KMS-11 (cell line): ENCODE measurements around the gene PAK1.

Experiments
- H2AFZ ChIP-seq: fragments of 200-600 bp; sonication (generic); 2 replicates; pipeline ENCODE4 v1.6.1; 2016; ENCODE audit warnings: antibody characterized with exemption, mixed run types, low read depth
- H3K27ac ChIP-seq: fragments of 200-600 bp; sonication (generic); 2 replicates; pipeline ENCODE4 v1.6.1; 2016; ENCODE audit warnings: mild to moderate bottlenecking, mixed run types
- H3K27me3 ChIP-seq: fragments of 200-600 bp; sonication (generic); 2 replicates; pipeline ENCODE4 v1.6.1; 2017; ENCODE audit warnings: mild to moderate bottlenecking, low read depth, mixed run types, moderate library complexity; ENCODE audit not compliant: insufficient read depth
- H3K36me3 ChIP-seq: fragments of 200-600 bp; sonication (generic); 2 replicates; pipeline ENCODE4 v1.6.1; 2017; ENCODE audit warnings: mild to moderate bottlenecking, mixed run types; ENCODE audit not compliant: insufficient read depth
- H3K4me1 ChIP-seq: fragments of 200-600 bp; sonication (generic); 2 replicates; pipeline ENCODE4 v1.6.1; 2016; ENCODE audit warnings: mild to moderate bottlenecking, low read depth, mixed run types; ENCODE audit not compliant: poor library complexity, severe bottlenecking
- H3K4me2 ChIP-seq: fragments of 200-600 bp; sonication (generic); 2 replicates; pipeline ENCODE4 v1.7.0; 2016; ENCODE audit warnings: mild to moderate bottlenecking, mixed run types
- H3K4me3 ChIP-seq: fragments of 200-600 bp; sonication (generic); IDR thresholded peaks from 2 replicates; pipeline ENCODE4 v1.6.1; 2017; ENCODE audit warnings: low read depth, low read length, mixed read lengths; ENCODE audit not compliant: insufficient read depth
- H3K79me2 ChIP-seq: fragments of 200-600 bp; sonication (generic); 2 replicates; pipeline ENCODE4 v1.6.1; 2016; ENCODE audit warnings: low read depth, mixed run types; ENCODE audit not compliant: insufficient read depth
- H3K9ac ChIP-seq: fragments of 200-600 bp; sonication (generic); 2 replicates; pipeline ENCODE4 v1.6.1; 2016; ENCODE audit warnings: mild to moderate bottlenecking, mixed run types
- H4K20me1 ChIP-seq: fragments of 200-600 bp; sonication (generic); 2 replicates; pipeline ENCODE4 v1.6.1; 2016; ENCODE audit warnings: mild to moderate bottlenecking, mixed run types; ENCODE audit not compliant: insufficient read depth
- CTCF ChIP-seq: fragments of 200-600 bp; sonication (generic); conservative IDR thresholded peaks from 2 replicates; pipeline ENCODE4 v1.6.1; 2017; ENCODE audit warnings: low read depth, mild to moderate bottlenecking, antibody characterized with exemption, low read length, moderate library complexity, mixed read lengths

PAK1 gene

GRCh38 chr11:77412814-77413213, 61.1 kb downstream of the PAK1 start:
- no peak overlapping the region for H2AFZ ChIP-seq
- no peaks in the 10 kb centered on the region for H3K36me3 ChIP-seq
- H3K4me1 ChIP-seq = peaks cover 8% of the 10 kb centered on the region
- no peak overlapping the region for H3K27ac ChIP-seq
- H3K27me3 ChIP-seq = no peaks in the 10 kb centered on the region
- no peak overlapping the region for H3K9ac ChIP-seq
- no peak for TF ChIP-seq CTCF
- H3K79me2 ChIP-seq = no peaks in the 10 kb centered on the region
- no peaks in the 10 kb centered on the region for H4K20me1 ChIP-seq
- H3K4me3 ChIP-seq = no peak overlapping the region
- H3K4me2 ChIP-seq = no peak overlapping the region

DNA sequence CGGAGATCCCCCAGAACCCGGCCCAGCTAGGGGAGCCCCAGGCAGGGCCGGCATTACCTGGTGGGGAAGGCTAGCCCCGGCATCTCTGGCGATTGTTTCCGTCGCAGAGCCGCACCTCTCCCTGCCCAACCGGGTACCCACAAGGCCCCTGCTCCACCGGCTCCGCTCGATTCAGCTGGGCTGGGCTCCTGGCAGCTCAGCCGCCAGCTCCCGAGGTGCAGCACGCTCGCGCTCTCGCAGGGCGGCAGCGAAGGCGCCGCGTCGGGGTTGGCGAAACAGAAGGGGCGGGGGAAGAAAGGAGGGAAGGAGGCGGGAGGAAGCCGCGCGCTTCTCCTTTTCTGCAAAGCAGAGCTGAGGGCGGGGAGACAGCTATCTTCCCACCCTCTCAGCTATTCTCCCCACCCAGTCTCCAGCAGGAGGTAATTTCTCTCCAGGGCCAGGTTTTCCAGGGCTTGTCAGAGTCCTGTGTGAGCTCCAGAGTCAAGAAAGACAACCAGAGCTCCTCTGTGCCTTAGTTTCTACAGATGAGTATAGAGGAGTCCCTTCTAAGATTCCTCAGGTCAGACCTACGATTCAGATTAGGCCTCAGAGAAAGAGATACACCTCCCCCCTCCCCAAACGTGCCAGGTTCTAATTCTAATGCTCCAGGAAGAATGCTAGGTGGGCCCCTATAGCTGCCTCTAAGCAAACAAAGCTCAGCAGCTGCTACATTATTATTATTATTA, 62.0 kb downstream of the PAK1 start:
- Histone ChIP-seq H2AFZ (peak overlapping the region; percentile 58), H3K79me2 (no peaks in the 10 kb centered on the region), H3K4me3 (no peak overlapping the region), H3K27ac (no peak overlapping the region), H4K20me1 (no peaks in the 10 kb centered on the region), H3K9ac (peak overlapping the region; percentile 32; the same call in 1 of the 2 replicates), H3K4me1 (peaks cover 6% of the 10 kb centered on the region), H3K4me2 (peak overlapping the region; percentile 61), H3K27me3 (no peaks in the 10 kb centered on the region), H3K36me3 (no peaks in the 10 kb centered on the region)
- no peak for TF ChIP-seq CTCF

- Histone ChIP-seq H3K9ac (peak overlapping the region; percentile 32; the same call in 1 of the 2 replicates), H3K27ac (no peak overlapping the region), H3K4me3 (no peak overlapping the region), H3K4me1 (peaks cover 6% of the 10 kb centered on the region), H4K20me1 (no peaks in the 10 kb centered on the region), H3K79me2 (no peaks in the 10 kb centered on the region), H2AFZ (peak overlapping the region; percentile 58), H3K36me3 (no peaks in the 10 kb centered on the region), H3K4me2 (peak overlapping the region; percentile 61), H3K27me3 (no peaks in the 10 kb centered on the region)
- no peak for TF ChIP-seq CTCF
Observed at GRCh38 chr11:77411137-77411707, 62.7 kb downstream of the PAK1 start.

GRCh38 chr11:77410076-77410827, 63.6 kb downstream of the PAK1 start:
- no peak for TF ChIP-seq CTCF
- H3K27me3 ChIP-seq = no peaks in the 10 kb centered on the region
- no peak overlapping the region for H3K9ac ChIP-seq
- no peaks in the 10 kb centered on the region for H4K20me1 ChIP-seq
- no peak overlapping the region for H3K27ac ChIP-seq
- H3K4me2 ChIP-seq = no peak overlapping the region
- peaks cover 6% of the 10 kb centered on the region for H3K4me1 ChIP-seq
- H3K4me3 ChIP-seq = no peak overlapping the region
- no peak overlapping the region for H2AFZ ChIP-seq
- no peaks in the 10 kb centered on the region for H3K79me2 ChIP-seq
- H3K36me3 ChIP-seq = no peaks in the 10 kb centered on the region
